Renal cortex interstitium (tissue), 11 donors: ENCODE results near the gene MESP1. TPM values are rescaled to one million over a fixed set of nuclear protein-coding genes. Genes with fewer than 3 reads are reported as not detected.
"Not testable (repeated sequence)": the region's sequence is repeated elsewhere in the genome, so short reads cannot be mapped to it uniquely, and the experiment has no call there.

Experiments used
- DNase-seq, 11 donors: peaks; one replicate each; pipeline ENCODE4 v3.0.0-alpha.2; 2013; ENCODE audit warnings: low read depth in 9 of 11, low spot score in 4 of 11; ENCODE audit errors: extremely low read depth in 1 of 11
- polyA plus RNA-seq, 3 donors: library from polyadenylated mRNA; unstranded; fragments of 120-200 nt; gene quantifications; one replicate each; pipeline ENCODE4 v1.2.1, GENCODE V29; 2013; ENCODE audit not compliant: insufficient read length in 3 of 3

MESP1 gene
- polyA plus RNA-seq, 3 donors = 0.59 to 2.3 (median 0.90) TPM

DNA sequence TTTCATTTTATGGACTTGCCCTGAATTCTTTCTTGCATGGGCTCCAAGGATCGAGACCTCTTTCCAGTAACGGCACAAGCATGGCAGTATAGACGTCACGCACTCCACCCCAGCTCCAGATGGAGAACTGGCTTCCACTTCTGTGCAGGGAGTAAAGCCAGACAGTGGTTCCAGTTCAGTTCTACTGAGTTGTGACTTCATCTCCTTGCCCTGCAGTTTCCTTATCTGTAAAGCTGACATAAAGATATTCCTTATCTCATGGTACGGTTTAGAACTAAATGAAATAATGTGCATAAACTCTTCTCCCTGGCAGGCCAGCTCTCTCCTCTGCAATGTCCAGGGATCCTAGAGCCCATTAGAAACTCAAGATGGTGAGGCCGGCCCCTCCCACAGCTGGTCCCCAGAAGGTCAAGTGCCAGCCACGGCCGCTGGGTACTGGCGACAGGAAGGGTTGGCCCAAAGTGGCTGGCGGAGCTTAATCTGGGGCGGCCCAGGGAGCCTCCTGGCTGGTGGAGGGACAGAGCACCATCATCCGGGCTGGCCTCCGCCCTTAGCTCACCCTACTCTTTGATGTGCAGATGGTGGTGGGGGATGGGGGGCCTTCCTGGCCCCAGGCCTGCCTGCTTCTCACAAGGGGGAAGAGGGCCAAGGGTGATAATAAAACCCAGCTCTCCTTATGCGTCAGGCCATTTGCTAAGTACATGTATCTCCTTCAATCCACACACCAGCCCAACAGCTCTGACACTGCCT lies 32.2 kb upstream of the MESP1 start:
- no peak for DNase-seq

DNA sequence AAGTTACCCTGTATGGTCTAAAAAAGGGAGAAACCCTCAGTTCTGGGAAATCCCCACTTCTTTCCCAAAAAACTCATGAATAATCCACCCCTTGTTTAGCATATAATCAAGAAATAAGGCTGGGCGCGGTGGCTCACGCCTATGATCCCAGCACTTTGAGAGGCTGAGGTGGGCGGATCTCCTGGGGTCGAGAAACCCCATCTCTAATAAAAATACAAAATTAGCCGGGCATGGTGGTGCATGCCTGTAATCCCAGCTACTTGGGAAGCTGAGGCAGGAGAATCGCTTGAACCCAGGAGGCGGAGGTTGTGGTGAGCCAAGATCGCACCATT lies 31.5 kb upstream of the MESP1 start:
- DNase-seq = not testable (repeated sequence)

DNA sequence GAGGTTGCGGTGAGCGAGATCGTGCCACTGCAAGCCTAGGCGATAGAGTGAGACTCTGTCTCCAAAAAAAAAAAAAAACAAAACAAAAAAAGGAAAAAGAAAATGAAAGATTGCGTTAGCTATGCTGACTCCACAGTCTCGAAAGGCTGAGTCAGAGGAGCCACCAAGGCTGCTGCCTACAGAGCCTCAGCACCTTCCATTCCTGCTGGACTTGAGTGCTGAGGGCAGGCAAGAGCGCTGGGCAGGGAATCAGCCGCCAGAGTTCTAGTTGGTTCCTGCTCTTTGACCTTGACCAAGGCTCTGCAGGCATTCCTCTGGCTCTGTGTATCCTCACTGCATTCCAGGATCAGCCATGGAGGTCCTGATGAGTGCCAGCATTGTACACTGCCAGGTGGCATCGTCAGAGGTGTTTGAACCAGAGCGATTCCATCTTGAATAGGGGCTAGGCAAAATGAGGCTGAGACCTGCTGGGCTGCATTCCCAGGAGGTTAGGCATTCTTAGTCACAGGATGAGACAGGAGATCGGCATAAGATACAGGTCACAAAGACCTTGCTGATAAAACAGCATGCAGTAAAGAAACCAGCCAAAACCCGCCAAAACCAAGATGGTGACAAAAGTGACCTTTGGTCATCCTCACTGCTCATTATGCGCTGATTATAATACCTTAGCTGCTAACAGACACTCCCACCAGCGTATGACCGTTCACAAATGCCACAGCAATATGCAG lies 31.0 kb upstream of the MESP1 start:
- no peak for DNase-seq

DNA sequence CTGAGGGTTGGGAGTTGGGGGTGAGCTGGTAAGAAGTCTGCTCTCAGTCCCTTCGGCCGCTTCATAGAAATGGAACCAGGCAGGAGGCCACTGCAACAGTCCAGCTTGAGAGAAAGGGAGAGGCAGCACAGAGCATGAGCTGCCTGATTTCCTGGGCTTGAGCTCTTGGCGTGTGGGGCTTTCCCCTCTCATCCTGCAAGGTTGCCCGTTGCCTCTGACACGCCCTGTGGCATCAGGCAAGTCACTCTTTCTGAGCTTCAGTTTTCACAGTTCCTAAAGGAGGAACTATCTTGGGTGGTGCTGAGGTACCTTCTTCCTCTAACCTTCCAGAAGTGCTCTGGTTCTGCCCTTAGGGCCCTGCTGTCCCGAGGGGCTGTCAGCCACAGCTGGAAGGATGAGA lies 30.0 kb upstream of the MESP1 start:
- DNase-seq = no peak

DNA sequence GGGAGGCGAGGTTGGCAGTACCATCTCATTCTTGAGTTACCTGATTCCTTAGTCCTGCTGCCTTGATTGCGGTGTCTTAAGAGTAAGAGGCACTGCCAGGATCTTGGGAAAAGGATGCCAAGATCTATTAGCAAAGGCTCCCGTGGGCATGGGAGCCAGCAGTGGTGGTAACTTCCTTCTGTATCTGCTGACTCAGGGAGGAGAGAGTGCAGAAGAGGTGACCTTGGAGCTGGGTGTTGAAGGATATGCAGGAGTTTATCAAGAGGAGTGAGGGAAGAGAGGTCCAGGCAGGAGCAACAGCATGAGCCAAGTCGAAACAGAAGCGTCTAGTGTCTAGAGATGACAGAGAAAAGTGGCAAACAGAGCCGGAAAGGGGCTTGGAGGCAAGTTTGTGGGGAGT lies 29.6 kb upstream of the MESP1 start:
- DNase-seq = no peak

DNA sequence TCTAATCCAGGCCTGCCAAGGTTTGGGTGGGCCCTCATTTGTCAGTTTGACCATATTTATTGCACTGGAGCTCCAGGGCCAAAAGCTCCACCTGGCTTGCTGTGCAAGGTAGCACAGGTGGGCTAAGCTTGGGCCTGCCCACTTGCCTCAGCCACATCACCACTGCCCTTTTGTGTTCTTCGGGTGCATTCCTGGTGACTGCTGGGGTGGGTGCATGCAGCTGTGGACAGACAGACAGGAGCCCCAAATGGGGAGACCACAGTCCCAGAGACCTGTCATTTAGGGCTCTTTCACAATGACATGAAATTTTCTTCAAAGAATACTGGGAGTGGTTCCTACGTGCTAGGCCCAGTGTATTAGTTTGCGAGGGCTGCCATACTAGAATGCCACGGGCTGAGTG lies 27.8 kb upstream of the MESP1 start:
- no peak for DNase-seq

DNA sequence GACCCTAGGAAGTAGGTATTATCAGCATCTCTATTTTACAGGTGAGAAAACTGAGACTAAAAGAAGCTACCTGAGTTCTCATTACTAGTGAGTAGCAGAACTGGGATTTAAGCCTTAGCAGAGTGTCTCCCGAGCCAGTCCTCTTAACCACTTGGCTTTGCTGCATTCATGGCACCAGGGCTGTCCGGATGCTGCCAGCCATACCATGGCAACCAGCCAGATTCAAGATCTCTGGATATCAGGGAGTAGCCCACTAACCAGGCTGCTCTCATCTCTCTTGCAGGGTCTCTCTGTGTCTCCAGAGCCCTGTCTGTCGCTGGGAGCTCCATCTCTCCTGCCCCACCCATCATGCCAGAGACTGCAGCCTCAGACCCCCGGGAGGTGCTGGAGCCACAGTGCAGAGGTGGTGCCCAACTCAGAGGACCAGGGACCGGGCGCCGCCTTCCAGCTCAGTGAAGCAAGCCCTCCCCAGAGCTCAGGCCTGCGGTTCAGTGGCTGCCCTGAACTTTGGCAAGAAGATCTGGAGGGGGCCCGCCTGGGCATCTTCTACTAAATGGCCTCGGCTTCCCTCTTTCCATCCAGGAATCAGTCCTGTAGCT lies 26.8 kb upstream of the MESP1 start:
- no peak for DNase-seq

DNA sequence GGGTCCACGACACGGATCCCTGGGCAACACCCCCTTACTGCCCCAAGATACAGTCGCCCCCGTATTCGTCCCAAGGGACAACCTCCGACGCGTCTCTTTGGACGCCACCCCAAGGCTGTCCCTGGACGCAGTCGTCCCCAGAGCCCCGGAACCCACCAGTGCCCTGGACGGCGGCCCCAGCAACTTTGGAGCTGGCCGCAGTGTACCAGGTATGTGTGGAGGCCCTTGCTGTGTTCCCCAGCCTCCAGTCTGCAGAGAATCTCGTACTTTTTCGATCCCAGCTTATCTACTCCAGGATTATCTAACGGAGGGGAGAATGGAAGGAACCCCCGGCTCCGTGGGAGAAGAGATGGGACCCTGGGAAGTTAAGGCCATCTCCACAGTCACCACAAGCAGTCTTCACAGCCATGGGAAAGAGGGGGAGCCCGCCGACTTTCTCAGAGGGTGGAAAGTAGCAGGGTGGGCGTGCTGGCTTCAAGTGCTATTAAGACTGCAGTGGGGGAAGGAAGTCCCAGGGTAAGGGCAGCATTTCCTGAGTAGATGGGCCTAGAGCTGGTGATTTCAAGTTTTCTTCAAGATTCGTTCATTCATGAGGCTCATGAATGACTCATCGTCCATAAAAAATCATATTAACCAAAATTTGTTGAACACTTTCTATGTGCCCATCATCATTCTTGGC lies 26.2 kb upstream of the MESP1 start:
- no peak for DNase-seq

DNA sequence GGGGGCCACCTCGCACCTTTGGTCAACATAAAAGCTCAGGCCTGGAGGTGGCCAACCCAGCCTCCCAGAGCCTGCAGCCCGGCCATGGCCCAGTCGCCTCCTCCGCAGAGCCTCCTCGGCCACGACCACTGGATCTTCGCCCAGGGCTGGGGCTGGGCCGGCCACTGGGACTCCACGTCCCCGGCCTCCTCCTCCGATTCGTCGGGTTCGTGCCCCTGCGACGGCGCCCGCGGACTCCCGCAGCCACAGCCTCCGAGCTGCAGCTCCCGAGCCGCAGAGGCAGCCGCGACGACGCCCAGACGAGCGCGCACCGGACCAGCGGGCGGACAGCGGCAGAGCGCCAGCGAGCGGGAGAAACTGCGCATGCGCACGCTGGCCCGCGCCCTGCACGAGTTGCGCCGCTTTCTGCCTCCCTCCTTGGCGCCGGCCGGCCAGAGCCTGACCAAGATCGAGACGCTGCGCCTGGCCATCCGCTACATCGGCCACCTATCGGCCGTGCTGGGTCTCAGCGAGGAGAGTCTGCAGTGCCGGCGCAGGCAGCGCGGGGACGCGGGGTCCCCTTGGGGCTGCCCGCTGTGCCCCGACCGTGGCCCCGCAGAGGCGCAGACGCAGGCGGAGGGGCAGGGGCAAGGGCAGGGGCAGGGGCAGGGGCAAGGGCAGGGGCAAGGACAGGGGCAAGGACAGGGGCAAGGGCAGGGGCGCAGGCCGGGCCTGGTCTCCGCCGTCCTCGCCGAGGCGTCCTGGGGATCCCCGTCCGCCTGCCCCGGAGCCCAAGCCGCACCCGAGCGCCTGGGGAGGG lies 25.4 kb upstream of the MESP1 start, which contains the start of gene MESP2:
Gene MESP2 (plus strand): TSS at position 59 of the 799 bp plus-strand sequence. CDS start 26 bp downstream, at position 85.
- peak; percentile 58 to 85 (median 76) for DNase-seq

DNA sequence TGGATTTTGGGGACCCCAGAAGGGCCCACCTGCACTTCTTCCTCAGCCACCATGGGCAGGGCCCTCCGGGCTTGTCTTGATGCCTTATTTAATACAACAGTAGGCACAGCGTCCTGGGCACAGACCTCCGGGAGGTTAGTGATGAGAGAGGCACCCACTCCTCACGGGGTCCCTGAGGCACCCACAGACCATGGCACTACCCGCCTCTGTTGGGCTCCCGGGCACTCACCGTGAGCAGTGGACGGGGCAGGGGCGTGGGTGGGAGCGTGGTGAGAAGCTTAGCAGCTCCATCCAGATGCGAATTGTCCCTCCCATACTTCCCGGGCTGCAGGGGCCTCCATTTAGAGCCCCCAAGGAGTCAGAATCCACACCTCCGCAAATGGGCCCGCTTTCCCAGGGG lies 24.8 kb upstream of the MESP1 start:
- DNase-seq = no peak

DNA sequence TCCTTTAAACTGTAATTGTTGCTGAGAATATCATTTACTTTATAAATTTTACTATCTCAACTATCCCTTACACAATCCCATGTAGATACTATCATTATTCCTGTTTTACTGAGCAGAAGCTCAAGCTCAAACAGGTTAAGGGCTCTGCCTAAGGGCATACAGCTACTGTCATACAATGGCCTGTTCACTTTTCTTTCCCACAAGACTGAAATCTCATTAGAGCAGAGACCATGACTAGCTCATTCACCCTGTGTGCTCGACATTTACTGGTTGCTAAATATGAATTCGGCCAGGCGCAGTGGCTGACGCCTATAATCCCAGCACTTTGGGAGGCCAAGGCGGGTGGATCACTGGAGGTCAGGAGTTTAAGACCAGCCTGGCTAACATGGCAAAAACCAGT lies 23.4 kb upstream of the MESP1 start:
- DNase-seq = no peak

DNA sequence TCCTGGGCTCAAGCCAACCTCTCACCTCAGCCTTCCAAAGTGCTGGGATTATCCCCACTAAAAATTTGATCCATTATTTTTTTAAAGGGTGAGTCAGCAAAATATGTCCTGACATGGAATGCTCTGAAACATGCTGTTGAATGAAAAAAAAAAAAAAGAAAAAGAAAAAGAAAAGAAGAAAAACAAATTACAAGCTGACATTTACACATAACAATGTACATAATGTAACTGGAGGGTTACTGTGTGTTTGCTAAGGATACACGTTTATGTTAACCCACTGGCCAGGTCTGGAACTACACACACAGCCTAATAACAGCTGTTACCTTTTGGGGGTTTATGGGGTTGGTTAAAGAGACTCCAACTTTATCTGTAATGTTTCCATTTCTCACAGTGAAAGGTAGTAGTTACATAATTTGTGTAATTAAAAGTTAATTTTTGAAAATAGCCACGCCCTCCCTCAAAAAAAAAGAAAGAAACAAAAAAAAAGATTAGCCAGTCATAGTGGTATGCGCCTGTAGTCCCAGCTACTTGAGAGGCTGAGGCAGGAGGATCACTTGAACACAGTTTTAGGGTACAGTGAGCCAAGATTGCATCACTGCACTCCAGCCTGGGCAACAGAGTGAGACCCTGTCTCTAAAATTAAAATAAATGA lies 22.0 kb upstream of the MESP1 start:
- DNase-seq = no peak

DNA sequence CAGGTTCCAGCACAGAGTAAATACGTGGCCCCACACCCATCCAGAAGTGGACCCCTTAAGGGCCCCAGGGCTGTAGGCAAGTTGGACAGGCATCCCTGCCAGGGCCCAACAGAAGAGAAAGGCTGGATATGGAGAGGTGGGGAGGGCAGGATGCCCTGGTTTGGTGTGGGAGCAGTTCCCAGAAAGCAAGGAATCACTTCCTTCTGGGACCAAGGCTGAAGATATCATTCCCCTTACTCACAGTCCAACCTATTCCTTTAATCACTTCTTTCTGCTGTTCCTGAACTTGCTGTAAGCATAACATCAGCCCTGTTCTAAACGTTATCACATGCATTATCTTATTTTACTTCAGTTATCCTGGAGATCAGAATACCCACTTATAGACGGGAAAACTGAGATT lies 19.0 kb upstream of the MESP1 start:
- no peak for DNase-seq

DNA sequence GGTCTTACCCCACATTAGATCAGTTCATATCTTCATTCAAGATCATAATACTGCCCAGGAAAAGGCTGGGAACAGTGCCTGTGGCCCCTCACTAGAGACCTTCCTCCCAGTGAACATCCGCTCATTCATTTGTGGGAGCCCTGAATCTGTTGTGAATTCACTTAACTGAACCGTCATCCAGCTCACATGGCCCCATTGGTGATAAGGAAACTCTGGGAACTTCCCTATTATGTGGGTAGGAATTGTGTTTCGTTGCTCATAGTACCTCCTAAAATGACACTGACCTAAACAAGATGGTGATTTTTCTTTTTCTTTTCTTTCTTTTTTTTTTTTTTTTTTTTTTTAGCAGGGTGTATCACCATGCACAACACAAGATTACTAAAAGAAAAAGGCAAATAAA lies 18.3 kb upstream of the MESP1 start:
- no peak for DNase-seq

DNA sequence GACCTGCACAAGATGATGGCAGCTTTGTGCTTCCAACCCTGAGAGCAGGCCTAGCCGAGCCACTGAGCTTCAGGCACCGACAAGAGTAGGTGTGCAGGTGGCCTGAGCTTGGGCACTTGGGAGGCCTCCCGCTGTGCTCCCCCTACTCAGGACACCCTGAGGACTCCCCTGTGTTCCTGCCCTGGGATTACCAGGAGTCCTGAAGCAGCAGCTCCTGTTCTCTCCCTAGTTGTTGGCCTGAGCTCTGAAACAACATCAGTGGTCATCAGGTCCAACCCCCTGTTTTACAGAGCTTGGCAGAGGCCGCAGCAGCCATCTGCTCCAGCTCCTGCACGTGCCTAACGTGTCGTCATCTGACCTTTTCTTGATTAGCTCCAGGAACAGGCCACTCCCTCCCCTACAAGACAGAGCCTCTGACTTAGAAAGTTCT lies 17.0 kb upstream of the MESP1 start:
- no peak for DNase-seq

DNA sequence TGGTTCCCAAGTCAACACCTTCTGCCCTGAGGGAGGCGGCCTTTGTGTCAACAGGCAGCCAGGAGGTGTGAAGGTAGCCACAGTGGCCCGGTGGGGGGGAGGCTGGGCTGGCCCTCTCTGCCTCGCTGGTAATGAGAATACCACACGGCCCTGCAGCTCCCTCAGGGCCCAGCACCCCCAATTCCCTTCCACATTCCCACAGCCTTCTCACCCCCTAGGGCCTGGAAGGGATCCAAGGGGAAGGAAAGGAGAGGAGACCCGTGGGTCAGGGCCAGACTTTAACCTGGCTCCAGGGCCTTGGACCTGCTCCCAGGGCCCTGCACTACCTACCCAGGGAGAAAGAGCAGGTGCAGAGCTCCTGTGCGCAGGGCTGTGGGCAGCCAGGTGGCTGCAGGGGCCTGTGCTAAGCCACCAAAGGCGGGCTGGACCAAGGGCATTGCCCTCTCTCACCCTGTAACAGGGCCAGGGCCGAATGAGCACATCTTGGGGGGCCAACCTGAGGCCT lies 16.4 kb upstream of the MESP1 start:
- no peak for DNase-seq

DNA sequence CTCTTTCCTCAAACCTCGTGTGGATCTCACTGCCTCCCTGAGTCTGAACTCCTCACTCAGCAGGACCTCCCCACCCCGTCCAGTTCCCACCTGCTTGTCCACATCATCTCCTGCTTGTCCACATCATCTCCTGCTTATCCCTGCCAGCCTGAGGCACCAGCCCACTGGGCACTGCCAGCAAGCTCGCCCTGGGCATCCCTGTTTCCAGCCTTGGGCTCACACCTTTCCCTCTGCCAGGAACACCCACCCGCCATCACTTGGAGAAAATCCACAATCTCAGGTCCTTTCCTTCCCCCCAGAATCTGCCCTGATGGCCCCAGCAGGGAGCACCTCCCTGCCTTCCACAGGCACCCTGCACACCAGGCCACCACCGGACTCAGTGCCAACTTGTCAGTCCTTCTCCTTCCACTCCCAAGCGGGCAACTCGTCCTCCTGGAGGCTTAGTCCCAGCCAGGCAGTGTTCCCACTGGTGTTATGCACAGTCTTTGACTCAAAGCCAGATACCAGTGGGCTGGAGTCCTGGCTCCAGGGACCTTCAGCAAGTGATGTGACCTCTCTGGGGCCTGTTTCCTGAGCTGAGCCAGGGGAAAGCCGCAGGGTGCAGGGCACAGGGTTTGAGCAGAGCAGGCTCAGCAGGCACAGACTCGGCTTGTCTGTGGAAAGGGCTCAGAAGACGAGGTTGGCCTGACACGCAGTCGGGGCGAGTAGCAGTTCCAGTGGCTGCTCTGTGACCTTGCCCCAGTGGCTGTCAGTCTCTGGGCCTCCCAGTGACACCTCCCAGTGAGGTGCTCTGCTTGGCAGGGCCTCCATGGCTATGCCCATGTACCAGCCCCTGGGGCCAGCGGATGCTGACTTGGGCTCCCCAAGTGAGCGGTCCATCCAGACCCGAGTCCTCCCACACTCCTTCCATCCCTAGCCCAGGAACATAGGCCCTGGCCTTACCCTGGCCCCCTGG lies 15.6 kb upstream of the MESP1 start:
- DNase-seq = no peak
